Gastroesophageal sphincter (tissue), 3 donors: ENCODE data around the gene ZNF77.
A peak's percentile ranks its signal among the peaks of the same experiment; 100 is the strongest.

Source experiments
- CTCF ChIP-seq, 4 experiments: fragments of 200-600 bp in 2 of 4; fragments of 450-650 bp in 2 of 4; sonication (generic) in 1 of 4; IDR thresholded peaks; one replicate each; pipeline ENCODE4 v1.5.1; 2017 to 2019; ENCODE audit warnings: antibody characterized with exemption in 4 of 4, mild to moderate bottlenecking in 2 of 4, moderate library complexity in 2 of 4
- EP300 ChIP-seq: sonication (generic); formaldehyde crosslinking; IDR thresholded peaks from one replicate; pipeline ENCODE4 v1.6.1; 2017; ENCODE audit warnings: antibody characterized with exemption, mild to moderate bottlenecking
- POLR2A ChIP-seq, 2 donors: fragments of 450-650 bp; IDR thresholded peaks; one replicate each; pipeline ENCODE4 v1.6.1; 2017; ENCODE audit warnings: antibody characterized with exemption in 2 of 2, mild to moderate bottlenecking in 2 of 2, moderate library complexity in 1 of 2
- POLR2AphosphoS5 ChIP-seq: sonication (generic); formaldehyde crosslinking; IDR thresholded peaks from one replicate; pipeline ENCODE4 v1.6.1; 2017; ENCODE audit warnings: antibody characterized with exemption

- peak; percentile 91 for TF ChIP-seq POLR2AphosphoS5
- peak in 1 of 4 experiments; percentile 3 for TF ChIP-seq CTCF (IDR thresholded peaks at IDR 0.05)
- TF ChIP-seq EP300 = no peak
- TF ChIP-seq POLR2A (IDR thresholded peaks at IDR 0.05) = no peak
Measured at GRCh38 chr19:2982983-2983350, 38.2 kb upstream of the ZNF77 start.
